ENCODE data around the gene SLC5A8.

Gene SLC5A8
- 0 to 0.24 reads per million in 2 donors for total RNA-seq

GRCh38 chr12:101209319-101210302, at the start of gene SLC5A8:
Gene SLC5A8, minus strand, starts transcription at chr12:101210238. Its CDS starts 390 bp downstream, at chr12:101209848.
- DNase-seq, result no peak

GRCh38 chr12:101257357-101257756, 47.3 kb upstream of the SLC5A8 start:
- no peak for DNase-seq

- DNase-seq, result no peak
Observed at GRCh38 chr12:101256266-101256665, 46.2 kb upstream of the SLC5A8 start.

GRCh38 chr12:101243616-101244015, 33.6 kb upstream of the SLC5A8 start:
- no peak for DNase-seq

- DNase-seq, result no peak
Observed at GRCh38 chr12:101243074-101243473, 33.0 kb upstream of the SLC5A8 start.

- DNase-seq, result no peak
Observed at GRCh38 chr12:101238800-101239329, 28.8 kb upstream of the SLC5A8 start.

- no peak for DNase-seq
Observed at GRCh38 chr12:101238306-101238705, 28.3 kb upstream of the SLC5A8 start.

GRCh38 chr12:101235686-101236085, 25.6 kb upstream of the SLC5A8 start:
- no peak for DNase-seq

- no peak for DNase-seq
Observed at GRCh38 chr12:101231636-101232035, 21.6 kb upstream of the SLC5A8 start.

GRCh38 chr12:101230547-101230946, 20.5 kb upstream of the SLC5A8 start:
- no peak for DNase-seq

- no peak for DNase-seq
Observed at GRCh38 chr12:101229841-101230241, 19.8 kb upstream of the SLC5A8 start.

- DNase-seq, result no peak
Observed at GRCh38 chr12:101221301-101221700, 11.3 kb upstream of the SLC5A8 start.

GRCh38 chr12:101216810-101217209, 6.8 kb upstream of the SLC5A8 start:
- no peak for DNase-seq

- DNase-seq, result no peak
Observed at GRCh38 chr12:101207086-101207780, 2.8 kb downstream of the SLC5A8 start.

- no peak for DNase-seq
Observed at GRCh38 chr12:101204602-101205304, 5.3 kb downstream of the SLC5A8 start.

- DNase-seq, result no peak
Observed at GRCh38 chr12:101200824-101201223, 9.2 kb downstream of the SLC5A8 start.

GRCh38 chr12:101200145-101200544, 9.9 kb downstream of the SLC5A8 start:
- DNase-seq, result no peak

GRCh38 chr12:101186291-101186690, 23.7 kb downstream of the SLC5A8 start:
- no peak for DNase-seq

GRCh38 chr12:101181776-101182175, 28.3 kb downstream of the SLC5A8 start:
- DNase-seq, result no peak

GRCh38 chr12:101174541-101174940, 35.5 kb downstream of the SLC5A8 start:
- DNase-seq, result no peak

- no peak for DNase-seq
Observed at GRCh38 chr12:101173197-101173749, 36.8 kb downstream of the SLC5A8 start.

- DNase-seq, result no peak
Observed at GRCh38 chr12:101172316-101172715, 37.7 kb downstream of the SLC5A8 start.

GRCh38 chr12:101168001-101168400, 42.0 kb downstream of the SLC5A8 start:
- DNase-seq, result no peak
